H9 (cell line): ENCODE results near the gene GCHFR. TPM values are rescaled to one million over a fixed set of nuclear protein-coding genes. Genes with fewer than 3 reads are reported as not detected.

Experiments
- DNase-seq: peaks from one replicate; pipeline ENCODE4 v3.0.0-alpha.2; 2017
- H2AFZ ChIP-seq: one replicate; pipeline ENCODE4 v1.6.1; 2013; ENCODE audit warnings: mild to moderate bottlenecking, low read length, control low read depth, moderate library complexity
- H2AK5ac ChIP-seq: 2 replicates; pipeline ENCODE4 v1.6.1; 2013; ENCODE audit warnings: low read length, control low read depth, mixed read lengths; ENCODE audit not compliant: insufficient read length
- H2BK120ac ChIP-seq: one replicate; pipeline ENCODE4 v1.6.1; 2013; ENCODE audit warnings: low read depth, mild to moderate bottlenecking, low read length, control low read depth, inconsistent platforms; ENCODE audit not compliant: poor library complexity, severe bottlenecking
- H2BK12ac ChIP-seq: 2 replicates; pipeline ENCODE4 v1.6.1; 2013; ENCODE audit warnings: low read length, control low read depth, mixed read lengths, low read depth; ENCODE audit not compliant: insufficient read length
- H2BK15ac ChIP-seq: 2 replicates; pipeline ENCODE4 v1.6.1; 2013; ENCODE audit warnings: low read depth, low read length, control low read depth
- H2BK20ac ChIP-seq: one replicate; pipeline ENCODE4 v1.6.1; 2013; ENCODE audit warnings: low read depth, mild to moderate bottlenecking, low read length, control low read depth, inconsistent platforms; ENCODE audit not compliant: poor library complexity, severe bottlenecking
- H2BK5ac ChIP-seq: 2 replicates; pipeline ENCODE4 v1.6.1; 2013; ENCODE audit warnings: low read length, control low read depth, mixed read lengths; ENCODE audit not compliant: insufficient read length
- H3K14ac ChIP-seq: 2 replicates; pipeline ENCODE4 v1.6.1; 2013; ENCODE audit warnings: low read length, control low read depth; ENCODE audit not compliant: insufficient read depth
- H3K18ac ChIP-seq: 2 replicates; pipeline ENCODE4 v1.6.1; 2013; ENCODE audit warnings: low read depth, mild to moderate bottlenecking, mixed read lengths, low read length, control low read depth; ENCODE audit not compliant: insufficient read length
- H3K23ac ChIP-seq: 2 replicates; pipeline ENCODE4 v1.6.1; 2013; ENCODE audit warnings: low read length, control low read depth, mixed read lengths, low read depth; ENCODE audit not compliant: insufficient read length
- H3K23me2 ChIP-seq: 2 replicates; pipeline ENCODE4 v1.6.1; 2013; ENCODE audit warnings: low read depth, mild to moderate bottlenecking, mixed read lengths, low read length, control low read depth; ENCODE audit not compliant: insufficient read length, poor library complexity, severe bottlenecking
- H3K27ac ChIP-seq: 2 replicates; pipeline ENCODE4 v1.5.1; 2013; ENCODE audit warnings: low read length, control low read depth, mixed read lengths, low read depth; ENCODE audit not compliant: insufficient read length
- H3K27me3 ChIP-seq: 2 replicates; pipeline ENCODE4 v1.6.1; 2013; ENCODE audit warnings: low read length, control low read depth, inconsistent platforms; ENCODE audit not compliant: insufficient read depth
- H3K4ac ChIP-seq: 2 replicates; pipeline ENCODE4 v1.6.1; 2013; ENCODE audit warnings: low read depth, mild to moderate bottlenecking, control low read depth, inconsistent platforms, low read length, moderate library complexity
- H3K4me1 ChIP-seq: 2 replicates; pipeline ENCODE4 v1.6.1; 2013; ENCODE audit warnings: low read length, control low read depth, inconsistent platforms; ENCODE audit not compliant: insufficient read depth
- H3K4me2 ChIP-seq: 2 replicates; pipeline ENCODE4 v1.6.1; 2013; ENCODE audit warnings: low read length, control low read depth, mixed read lengths; ENCODE audit not compliant: insufficient read length, insufficient read depth
- H3K56ac ChIP-seq: 2 replicates; pipeline ENCODE4 v1.6.1; 2013; ENCODE audit warnings: low read depth, mild to moderate bottlenecking, mixed read lengths, low read length, control low read depth; ENCODE audit not compliant: insufficient read length
- H3K79me1 ChIP-seq: 2 replicates; pipeline ENCODE4 v1.6.1; 2013; ENCODE audit warnings: low read depth, mild to moderate bottlenecking, moderate library complexity, low read length, control low read depth, inconsistent platforms; ENCODE audit not compliant: insufficient read depth, poor library complexity, severe bottlenecking
- H3K79me2 ChIP-seq: 2 replicates; pipeline ENCODE4 v1.6.1; 2013; ENCODE audit warnings: low read length, control low read depth, inconsistent platforms; ENCODE audit not compliant: insufficient read depth
- H3K9ac ChIP-seq: 2 replicates; pipeline ENCODE4 v1.6.1; 2013; ENCODE audit warnings: low read length, control low read depth, mixed read lengths; ENCODE audit not compliant: insufficient read length; ENCODE audit errors: extremely low read depth
- H3K9me3 ChIP-seq: one replicate; pipeline ENCODE4 v1.6.1; 2013; ENCODE audit warnings: low read depth, low read length, inconsistent platforms; ENCODE audit not compliant: control insufficient read depth
- H3T11ph ChIP-seq: one replicate; pipeline ENCODE4 v1.6.1; 2013; ENCODE audit warnings: mild to moderate bottlenecking, low read length, control low read depth, inconsistent platforms
- H4K20me1 ChIP-seq: one replicate; pipeline ENCODE4 v1.6.1; 2013; ENCODE audit not compliant: control insufficient read depth, insufficient read length, insufficient read depth
- H4K5ac ChIP-seq: 2 replicates; pipeline ENCODE4 v1.6.1; 2013; ENCODE audit warnings: low read depth, mild to moderate bottlenecking, mixed read lengths, low read length, control low read depth; ENCODE audit not compliant: insufficient read length
- H4K8ac ChIP-seq: replicated peaks from 2 replicates; pipeline ENCODE4 v1.6.1; 2013; ENCODE audit warnings: low read length, control low read depth, mixed read lengths, low read depth; ENCODE audit not compliant: insufficient read length
- H4K91ac ChIP-seq: 2 replicates; pipeline ENCODE4 v1.6.1; 2013; ENCODE audit warnings: low read depth, mild to moderate bottlenecking, moderate library complexity, mixed read lengths, low read length, control low read depth; ENCODE audit not compliant: insufficient read length
- H3K27ac Mint-ChIP-seq, 3 experiments: 2 replicates in 2 of 3; 3 replicates in 1 of 3; pipeline ENCODE4 v1.8.0; 2020 to 2021; ENCODE audit warnings: mixed read lengths in 3 of 3, mild to moderate bottlenecking in 1 of 3, moderate library complexity in 1 of 3
- H3K27me3 Mint-ChIP-seq: 2 replicates; pipeline ENCODE4 v1.8.0; 2021; ENCODE audit warnings: low read depth, mild to moderate bottlenecking, moderate library complexity, mixed read lengths
- H3K36me3 Mint-ChIP-seq, 3 experiments: 2 replicates in 2 of 3; 3 replicates in 1 of 3; pipeline ENCODE4 v1.8.0; 2020 to 2021; ENCODE audit warnings: low read depth in 3 of 3, mixed read lengths in 3 of 3; ENCODE audit not compliant: insufficient read depth in 1 of 3
- H3K4me1 Mint-ChIP-seq, 2 experiments: 2 replicates each; pipeline ENCODE4 v1.8.0; 2020; ENCODE audit warnings: mixed read lengths in 2 of 2
- H3K4me3 Mint-ChIP-seq, 2 experiments: 2 replicates in 1 of 2; 3 replicates in 1 of 2; pipeline ENCODE4 v1.8.0; 2020 to 2021; ENCODE audit warnings: mild to moderate bottlenecking in 2 of 2, mixed read lengths in 2 of 2, moderate library complexity in 1 of 2
- H3K9me3 Mint-ChIP-seq, 2 experiments: 2 replicates in 1 of 2; 3 replicates in 1 of 2; pipeline ENCODE4 v1.8.0; 2020; ENCODE audit warnings: mild to moderate bottlenecking in 2 of 2, mixed read lengths in 2 of 2, moderate library complexity in 1 of 2
- WGBS: extraction: QIAGEN DNeasy Blood & Tissue Kit; methylation state at CpG from one replicate; pipeline ENCODE4 v1.1.7; 2013; ENCODE audit warnings: missing lambda C conversion rate, low lambda C conversion rate, mixed read lengths; ENCODE audit not compliant: insufficient read length; ENCODE audit errors: extremely low coverage; 5-methylcytosine and 5-hydroxymethylcytosine counted together
- total RNA-seq: library from RNA; stranded (reverse); gene quantifications from 2 replicates; pipeline ENCODE4 v1.2.1, GENCODE V29; 2021
- TF ChIP-seq, protein P1 (sequence below): fragments of 200-600 bp; sonication (generic); conservative IDR thresholded peaks from 3 replicates; pipeline ENCODE4 v1.8.0; 2021; ENCODE audit warnings: antibody characterized with exemption, mild to moderate bottlenecking

Gene GCHFR
- total RNA-seq, 1 experiment from 2014 or later, result 37.0 TPM

DNA sequence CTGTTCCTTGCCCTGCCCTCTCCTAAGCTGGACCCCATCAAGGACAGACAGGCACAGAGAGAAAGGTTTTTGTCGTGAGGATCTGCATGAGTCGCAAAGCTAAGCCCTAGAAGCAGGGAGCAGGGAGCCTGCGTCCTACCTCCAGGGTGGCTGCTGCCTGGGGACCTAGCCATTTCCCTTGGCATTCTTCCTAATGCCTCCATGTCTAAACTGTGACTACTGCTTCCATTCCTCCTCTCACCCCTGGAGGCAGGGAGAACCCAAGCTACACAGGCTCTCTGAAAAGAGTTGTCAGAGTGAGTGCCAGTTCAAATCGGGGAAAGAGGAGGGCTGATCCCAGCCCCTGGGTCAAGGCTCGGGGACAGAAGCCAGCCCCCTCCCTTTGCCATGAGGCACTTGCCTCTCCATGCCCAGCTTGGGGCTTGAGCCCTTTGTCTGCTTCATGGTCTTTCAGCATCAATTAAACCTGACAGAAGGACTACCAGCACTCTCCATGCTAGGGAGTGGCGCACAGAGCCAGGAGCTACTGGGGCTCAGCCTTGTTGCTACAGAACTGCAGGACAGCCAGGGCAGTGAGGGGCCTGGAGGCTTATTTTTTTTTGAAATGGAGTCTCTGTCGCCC is 2.4 kb downstream of the GCHFR start:
- H3K9ac ChIP-seq, result no peak overlapping the region
- H2BK120ac ChIP-seq, result no peak overlapping the region
- peaks cover 4% of the 10 kb centered on the region; the same call in 1 of the 2 replicates for H3K4me1 ChIP-seq
- no peak overlapping the region for H3K27ac ChIP-seq
- no peaks in the 10 kb centered on the region for H3K27me3 ChIP-seq
- H2BK5ac ChIP-seq, result no peak overlapping the region
- H2BK20ac ChIP-seq, result no peak overlapping the region
- no peaks in the 10 kb centered on the region for H4K20me1 ChIP-seq
- H3K4me3 Mint-ChIP-seq, result peak overlapping the region in 1 of 2 experiments; percentile 29; a peak in 2 of 5 replicates
- H4K8ac ChIP-seq, result no peak overlapping the region
- no peak overlapping the region for H4K91ac ChIP-seq
- H3K27me3 Mint-ChIP-seq, result peaks cover 9% of the 10 kb centered on the region
- no peak overlapping the region for H3K18ac ChIP-seq
- no peaks in the 10 kb centered on the region for H3K79me2 ChIP-seq
- no peak overlapping the region for H3K23ac ChIP-seq
- DNase-seq, result no peak
- H3K56ac ChIP-seq, result no peak overlapping the region
- no peak overlapping the region for H3K4ac ChIP-seq
- H3K23me2 ChIP-seq, result no peaks in the 10 kb centered on the region
- peak overlapping the region in 1 of 3 experiments; percentile 84; a peak in 2 of 7 replicates for H3K27ac Mint-ChIP-seq
- no peak overlapping the region for H2AFZ ChIP-seq
- no peak overlapping the region for H2AK5ac ChIP-seq
- no peak overlapping the region for H2BK15ac ChIP-seq
- no peak overlapping the region for H3T11ph ChIP-seq
- peaks cover 0 to 5% (median 0%) of the 10 kb centered on the region in 3 experiments; a peak in 4 of 7 replicates for H3K36me3 Mint-ChIP-seq
- no peak overlapping the region for H4K5ac ChIP-seq
- H3K14ac ChIP-seq, result no peak overlapping the region; the same call in 1 of the 2 replicates
- TF ChIP-seq, protein P1, sequence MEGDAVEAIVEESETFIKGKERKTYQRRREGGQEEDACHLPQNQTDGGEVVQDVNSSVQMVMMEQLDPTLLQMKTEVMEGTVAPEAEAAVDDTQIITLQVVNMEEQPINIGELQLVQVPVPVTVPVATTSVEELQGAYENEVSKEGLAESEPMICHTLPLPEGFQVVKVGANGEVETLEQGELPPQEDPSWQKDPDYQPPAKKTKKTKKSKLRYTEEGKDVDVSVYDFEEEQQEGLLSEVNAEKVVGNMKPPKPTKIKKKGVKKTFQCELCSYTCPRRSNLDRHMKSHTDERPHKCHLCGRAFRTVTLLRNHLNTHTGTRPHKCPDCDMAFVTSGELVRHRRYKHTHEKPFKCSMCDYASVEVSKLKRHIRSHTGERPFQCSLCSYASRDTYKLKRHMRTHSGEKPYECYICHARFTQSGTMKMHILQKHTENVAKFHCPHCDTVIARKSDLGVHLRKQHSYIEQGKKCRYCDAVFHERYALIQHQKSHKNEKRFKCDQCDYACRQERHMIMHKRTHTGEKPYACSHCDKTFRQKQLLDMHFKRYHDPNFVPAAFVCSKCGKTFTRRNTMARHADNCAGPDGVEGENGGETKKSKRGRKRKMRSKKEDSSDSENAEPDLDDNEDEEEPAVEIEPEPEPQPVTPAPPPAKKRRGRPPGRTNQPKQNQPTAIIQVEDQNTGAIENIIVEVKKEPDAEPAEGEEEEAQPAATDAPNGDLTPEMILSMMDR, result no peak
- H3K4me1 Mint-ChIP-seq, result peaks cover 29 to 31% of the 10 kb centered on the region in 2 experiments
- no peaks in the 10 kb centered on the region for H3K9me3 Mint-ChIP-seq
- H3K79me1 ChIP-seq, result no peaks in the 10 kb centered on the region
- H2BK12ac ChIP-seq, result no peak overlapping the region
- H3K9me3 ChIP-seq, result no peaks in the 10 kb centered on the region
- H3K4me2 ChIP-seq, result no peak overlapping the region
- WGBS, result no CpG with 5 or more reads among the region's 7 CpGs
